Lower lobe of right lung (tissue), 2 donors: ENCODE data around the gene PKP3. TPM values are rescaled to one million over a fixed set of nuclear protein-coding genes. Genes with fewer than 3 reads are reported as not detected.
"Not testable (repeated sequence)": the region's sequence is repeated elsewhere in the genome, so short reads cannot be mapped to it uniquely, and the experiment has no call there.

Source experiments
- ATAC-seq, 2 donors: fragments of 200-7000 bp; cut with Tn5 transposase; one replicate each; pipeline ENCODE4 v1.9.1; 2020 to 2022; ENCODE audit warnings: mild to moderate bottlenecking in 2 of 2, moderate library complexity in 2 of 2
- DNase-seq: peaks from one replicate; pipeline ENCODE4 v3.0.0-alpha.2; 2020
- H3K27ac ChIP-seq: fragments of 200-600 bp; one replicate; pipeline ENCODE4 v1.8.0; 2022
- H3K27me3 ChIP-seq: fragments of 200-600 bp; one replicate; pipeline ENCODE4 v1.8.0; 2022; ENCODE audit warnings: low read depth
- H3K36me3 ChIP-seq: fragments of 200-600 bp; one replicate; pipeline ENCODE4 v1.8.0; 2022; ENCODE audit warnings: mild to moderate bottlenecking
- H3K4me1 ChIP-seq: fragments of 200-600 bp; one replicate; pipeline ENCODE4 v1.8.0; 2022
- H3K4me3 ChIP-seq: fragments of 200-600 bp; one replicate; pipeline ENCODE4 v1.8.0; 2022; ENCODE audit warnings: mild to moderate bottlenecking
- H3K9me3 ChIP-seq: fragments of 200-600 bp; one replicate; pipeline ENCODE4 v1.8.0; 2022
- intact Hi-C: fragments of 100-400 bp; cut with DNase I; formaldehyde crosslinking; loops from one replicate; pipeline ENCODE4 v1.11.0; 2022
- total RNA-seq: library from RNA; stranded (reverse); fragmentation: NEBNext Ultra II Directional; extraction: Animal tissue kit (Norgen Biotek cat#: 25700); gene quantifications from one replicate; pipeline ENCODE4 v1.2.1, GENCODE V29; 2021
- TF ChIP-seq, protein P1 (sequence below): fragments of 200-600 bp; IDR thresholded peaks from one replicate; pipeline ENCODE4 v1.8.0; 2022; ENCODE audit warnings: antibody characterized with exemption, mild to moderate bottlenecking
- donor health status: DM: no; HTN: yes; CAD: no; lungs with severe emphysema.

Gene PKP3
- total RNA-seq, 1 donor from 2014 or later, result 23.1 TPM

DNA sequence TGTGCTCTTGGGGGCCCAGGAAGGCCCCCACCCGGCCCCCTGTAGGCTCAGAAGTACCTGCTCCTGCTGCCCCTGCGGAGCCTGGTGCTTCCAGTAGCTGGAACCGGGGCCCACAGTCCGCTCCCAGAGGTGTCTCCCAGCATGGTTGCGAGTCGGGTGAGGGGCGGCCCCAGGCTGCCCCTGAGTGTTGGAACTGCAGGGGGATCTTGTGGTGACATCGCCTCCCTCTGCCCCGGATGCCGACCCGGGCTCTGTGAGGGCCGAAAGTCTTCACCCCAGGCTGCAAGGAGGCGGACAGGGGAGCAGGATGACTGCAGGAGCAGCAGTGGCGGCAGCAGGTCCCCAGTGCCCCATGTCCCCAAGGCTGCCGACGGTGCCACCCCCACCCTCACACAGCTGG is 9.5 kb upstream of the PKP3 start:
- H3K36me3 ChIP-seq, result no peaks in the 10 kb centered on the region
- peaks cover 13% of the 10 kb centered on the region for H3K27me3 ChIP-seq
- no peak for ATAC-seq
- intact Hi-C loops, result no loop called here
- H3K4me3 ChIP-seq, result no peak overlapping the region
- TF ChIP-seq, protein P1, sequence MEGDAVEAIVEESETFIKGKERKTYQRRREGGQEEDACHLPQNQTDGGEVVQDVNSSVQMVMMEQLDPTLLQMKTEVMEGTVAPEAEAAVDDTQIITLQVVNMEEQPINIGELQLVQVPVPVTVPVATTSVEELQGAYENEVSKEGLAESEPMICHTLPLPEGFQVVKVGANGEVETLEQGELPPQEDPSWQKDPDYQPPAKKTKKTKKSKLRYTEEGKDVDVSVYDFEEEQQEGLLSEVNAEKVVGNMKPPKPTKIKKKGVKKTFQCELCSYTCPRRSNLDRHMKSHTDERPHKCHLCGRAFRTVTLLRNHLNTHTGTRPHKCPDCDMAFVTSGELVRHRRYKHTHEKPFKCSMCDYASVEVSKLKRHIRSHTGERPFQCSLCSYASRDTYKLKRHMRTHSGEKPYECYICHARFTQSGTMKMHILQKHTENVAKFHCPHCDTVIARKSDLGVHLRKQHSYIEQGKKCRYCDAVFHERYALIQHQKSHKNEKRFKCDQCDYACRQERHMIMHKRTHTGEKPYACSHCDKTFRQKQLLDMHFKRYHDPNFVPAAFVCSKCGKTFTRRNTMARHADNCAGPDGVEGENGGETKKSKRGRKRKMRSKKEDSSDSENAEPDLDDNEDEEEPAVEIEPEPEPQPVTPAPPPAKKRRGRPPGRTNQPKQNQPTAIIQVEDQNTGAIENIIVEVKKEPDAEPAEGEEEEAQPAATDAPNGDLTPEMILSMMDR, result no peak
- no peak overlapping the region for H3K27ac ChIP-seq
- DNase-seq, result no peak
- peaks cover 8% of the 10 kb centered on the region for H3K9me3 ChIP-seq
- no peaks in the 10 kb centered on the region for H3K4me1 ChIP-seq

DNA sequence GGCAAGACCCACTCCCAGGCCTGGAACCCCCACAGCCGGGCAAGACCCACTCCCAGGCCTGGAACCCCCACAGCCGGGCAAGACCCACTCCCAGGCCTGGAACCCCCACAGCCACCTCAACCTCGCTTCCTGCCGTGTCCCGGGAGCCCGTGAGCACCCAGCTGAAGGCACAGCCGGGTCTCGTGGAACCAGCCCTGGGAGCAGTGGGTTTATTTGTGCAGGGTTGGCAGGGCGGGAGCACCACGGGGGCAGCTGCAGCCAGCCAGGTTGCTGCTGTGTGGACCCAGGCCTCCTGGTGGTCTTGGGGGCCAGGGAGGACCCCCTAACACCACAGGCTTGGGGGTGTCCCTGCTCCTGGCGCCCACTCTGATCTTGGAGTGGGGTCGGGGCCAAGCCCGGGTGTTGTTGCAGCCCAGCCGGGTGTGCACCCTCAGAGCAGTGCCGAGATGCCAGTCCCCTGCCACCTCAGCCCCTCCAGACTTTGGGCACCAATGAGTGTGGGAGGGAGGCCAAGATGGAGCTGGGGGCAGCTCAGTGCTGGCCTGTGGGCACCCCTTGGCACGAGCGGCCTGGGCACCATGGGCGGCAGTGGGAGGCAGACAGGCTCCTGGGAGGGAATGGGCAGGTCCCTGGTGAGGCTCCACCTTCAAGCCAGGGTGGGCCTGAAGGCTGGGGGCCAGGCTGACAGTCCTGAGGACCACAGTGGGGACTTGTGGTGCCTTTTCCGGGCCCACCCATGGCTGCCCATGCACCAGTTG is 8.2 kb upstream of the PKP3 start:
- peaks cover 8% of the 10 kb centered on the region for H3K9me3 ChIP-seq
- TF ChIP-seq, protein P1, result no peak
- no peak overlapping the region for H3K27ac ChIP-seq
- intact Hi-C loops, result no loop called here
- H3K27me3 ChIP-seq, result peaks cover 3% of the 10 kb centered on the region
- H3K36me3 ChIP-seq, result no peaks in the 10 kb centered on the region
- ATAC-seq (peak in 1 of 2 donors; percentile 18), DNase-seq (no peak)
- H3K4me1 ChIP-seq, result no peaks in the 10 kb centered on the region
- H3K4me3 ChIP-seq, result no peak overlapping the region

DNA sequence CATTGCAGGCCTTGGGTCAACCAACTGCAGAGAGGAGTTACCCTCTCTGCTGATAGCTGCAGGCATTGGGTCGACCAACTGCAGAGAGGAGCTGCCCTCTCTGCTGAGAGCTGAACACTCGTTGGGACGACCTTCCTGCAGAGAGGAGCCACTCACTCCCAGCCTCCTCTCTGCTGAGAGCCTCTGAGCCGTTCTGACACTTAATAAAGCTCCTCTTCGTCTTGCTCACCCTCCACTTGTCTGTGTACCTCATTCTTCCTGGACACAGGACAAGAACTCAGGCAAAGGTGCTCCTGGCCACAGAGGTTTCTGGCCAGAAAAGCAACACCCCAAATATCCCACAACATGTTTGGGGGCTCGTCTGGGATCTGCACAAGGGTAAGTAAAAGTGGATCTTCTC is 7.5 kb upstream of the PKP3 start:
- intact Hi-C loops, result no loop called here
- Histone ChIP-seq H3K9me3 (peaks cover 8% of the 10 kb centered on the region), H3K36me3 (no peaks in the 10 kb centered on the region), H3K4me3 (no peak overlapping the region), H3K4me1 (no peaks in the 10 kb centered on the region), H3K27ac (no peak overlapping the region), H3K27me3 (peaks cover 3% of the 10 kb centered on the region)
- TF ChIP-seq, protein P1, result no peak
- no peak for ATAC-seq
- no peak for DNase-seq

DNA sequence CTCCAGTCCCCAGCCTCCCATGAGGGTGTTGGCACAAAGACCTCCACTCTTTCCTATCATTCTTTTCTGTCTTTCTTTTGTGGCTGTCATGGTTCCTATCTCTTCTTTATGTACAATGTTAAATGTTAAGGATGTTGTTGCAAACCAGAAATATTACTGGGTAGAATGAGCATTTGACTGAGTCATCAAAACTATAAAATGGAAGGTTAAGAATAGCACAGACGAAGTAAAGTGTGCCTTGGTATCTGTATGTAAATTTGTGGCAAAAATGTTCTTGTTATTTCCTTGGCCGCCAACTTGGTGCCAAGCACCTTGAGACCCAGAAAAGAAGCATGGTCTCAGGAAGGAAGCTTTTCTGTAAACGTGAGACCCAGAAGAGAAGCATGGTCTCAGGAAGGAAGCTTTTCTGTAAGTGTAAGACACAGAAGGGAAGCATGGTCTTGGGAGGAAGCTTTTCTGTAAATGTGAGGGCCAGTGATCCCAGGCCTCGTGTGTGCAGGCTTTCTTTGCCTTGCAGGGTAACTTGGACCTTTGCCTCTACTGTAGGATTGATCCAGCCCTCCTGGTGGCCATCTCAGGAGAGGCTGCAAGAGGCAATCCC is 6.7 kb upstream of the PKP3 start:
- H3K27ac ChIP-seq, result no peak overlapping the region
- no peaks in the 10 kb centered on the region for H3K4me1 ChIP-seq
- TF ChIP-seq, protein P1, result no peak
- DNase-seq (no peak), ATAC-seq (no peak)
- H3K36me3 ChIP-seq, result no peaks in the 10 kb centered on the region
- H3K27me3 ChIP-seq, result no peaks in the 10 kb centered on the region
- intact Hi-C loops, result no loop called here
- H3K4me3 ChIP-seq, result no peak overlapping the region
- H3K9me3 ChIP-seq, result peaks cover 8% of the 10 kb centered on the region

DNA sequence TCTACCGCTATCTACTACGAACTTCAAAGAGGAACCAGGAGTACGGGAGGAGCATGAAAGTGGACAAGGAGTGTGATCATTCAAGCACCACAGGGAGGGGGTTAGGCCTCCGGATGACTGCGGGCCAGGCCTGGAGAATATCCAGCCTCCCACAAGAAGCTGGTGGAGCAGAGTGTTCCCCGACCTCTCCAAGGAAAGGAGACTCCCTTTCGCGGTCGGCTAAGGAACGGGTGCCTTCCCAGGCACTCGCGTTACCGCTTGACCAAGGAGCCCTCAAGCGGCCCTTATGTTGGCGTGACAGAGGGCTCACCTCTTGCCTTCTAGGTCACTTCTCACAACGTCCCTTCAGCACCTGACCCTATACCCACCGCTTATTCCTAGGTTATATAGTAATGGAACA is 4.6 kb upstream of the PKP3 start:
- H3K9me3 ChIP-seq, H3K4me3 ChIP-seq, H3K27ac ChIP-seq, H3K4me1 ChIP-seq, ATAC-seq, H3K27me3 ChIP-seq, H3K36me3 ChIP-seq, intact Hi-C loops, DNase-seq: not testable (repeated sequence)

DNA sequence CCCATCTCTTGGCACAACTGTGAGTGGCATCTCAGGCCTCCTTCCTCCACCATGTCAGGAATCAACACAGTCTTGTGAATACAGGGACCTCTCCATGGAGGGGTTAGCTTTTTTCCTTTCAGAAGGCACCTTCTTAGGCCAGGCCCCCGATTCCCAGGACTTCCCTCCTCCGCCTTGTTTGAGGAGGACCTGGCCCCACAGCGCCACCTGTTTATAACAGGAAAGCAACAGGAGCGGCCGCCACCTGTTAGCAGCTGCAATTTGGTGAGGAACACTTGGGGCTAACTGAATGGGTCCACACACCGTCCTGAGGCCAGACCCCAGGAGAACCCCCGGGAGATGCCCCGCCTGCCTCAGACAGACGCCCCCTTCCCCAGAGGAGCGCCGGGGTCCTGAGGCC is 3.8 kb upstream of the PKP3 start:
- TF ChIP-seq, protein P1, result no peak
- Histone ChIP-seq H3K36me3 (no peaks in the 10 kb centered on the region), H3K27me3 (no peaks in the 10 kb centered on the region), H3K4me3 (no peak overlapping the region), H3K4me1 (peaks cover 8% of the 10 kb centered on the region), H3K9me3 (peaks cover 8% of the 10 kb centered on the region), H3K27ac (no peak overlapping the region)
- ATAC-seq (no peak), DNase-seq (no peak)
- intact Hi-C loops, result no loop called here
